IPS-15b (cell line): ENCODE results near the gene ALDOB.

Experiments used
- H3K27me3 ChIP-seq: one replicate; pipeline ENCODE4 v1.6.1; 2013; ENCODE audit warnings: low read length; ENCODE audit not compliant: control insufficient read depth, insufficient read depth
- H3K36me3 ChIP-seq: one replicate; pipeline ENCODE4 v1.6.1; 2013; ENCODE audit warnings: low read length; ENCODE audit not compliant: control insufficient read depth, insufficient read depth
- H3K4me1 ChIP-seq: one replicate; pipeline ENCODE4 v1.6.1; 2013; ENCODE audit warnings: mild to moderate bottlenecking, low read length; ENCODE audit not compliant: control insufficient read depth, insufficient read depth
- H3K4me3 ChIP-seq: one replicate; pipeline ENCODE4 v1.5.1; 2013; ENCODE audit warnings: low read depth, low read length
- H3K9ac ChIP-seq: one replicate; pipeline ENCODE4 v1.6.1; 2013; ENCODE audit warnings: low read depth, mild to moderate bottlenecking, low read length
- H3K9me3 ChIP-seq: one replicate; pipeline ENCODE4 v1.6.1; 2013; ENCODE audit warnings: mild to moderate bottlenecking, low read length; ENCODE audit not compliant: control insufficient read depth, insufficient read depth

Gene ALDOB

DNA sequence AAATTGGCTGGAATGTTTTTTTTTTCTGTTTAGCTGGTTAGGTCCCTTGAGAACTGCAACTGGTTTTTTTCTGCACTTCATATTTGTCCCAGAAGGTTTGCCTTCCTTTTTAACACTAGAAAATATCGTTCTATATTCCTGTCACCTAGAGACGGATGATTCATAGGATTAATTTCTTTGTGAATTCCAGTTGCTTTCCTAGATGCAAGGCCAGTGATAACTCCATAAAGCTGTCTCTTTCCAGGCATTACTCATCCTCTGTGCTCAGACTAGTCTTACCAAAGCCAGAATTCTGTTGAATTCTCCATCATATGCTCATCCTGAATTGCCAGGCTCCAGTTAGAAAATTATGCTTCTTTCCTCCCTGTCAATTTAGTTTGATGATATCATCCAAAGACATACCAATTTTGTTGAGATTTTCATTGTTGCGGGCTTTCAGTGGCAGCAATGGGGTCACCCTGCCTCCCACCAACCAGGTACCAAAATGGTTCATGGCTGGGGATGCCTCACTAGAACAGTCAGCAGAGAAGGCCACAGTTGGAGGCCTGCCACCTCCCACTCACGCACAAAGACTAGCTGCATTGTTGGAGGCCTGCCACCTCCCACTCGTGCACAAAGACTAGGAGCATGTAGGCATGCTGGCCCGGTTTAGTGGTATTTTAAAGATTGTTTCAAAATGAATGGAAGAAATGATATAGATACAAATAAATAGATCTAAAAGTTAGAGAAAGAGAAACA is 59.3 kb downstream of the ALDOB start:
- no peaks in the 10 kb centered on the region for H3K9me3 ChIP-seq
- no peaks in the 10 kb centered on the region for H3K27me3 ChIP-seq
- no peaks in the 10 kb centered on the region for H3K36me3 ChIP-seq
- no peaks in the 10 kb centered on the region for H3K4me1 ChIP-seq
- no peak overlapping the region for H3K9ac ChIP-seq
- no peak overlapping the region for H3K4me3 ChIP-seq

GRCh38 chr9:101375546-101375945 is 60.0 kb downstream of the ALDOB start:
- no peak overlapping the region for H3K9ac ChIP-seq

DNA sequence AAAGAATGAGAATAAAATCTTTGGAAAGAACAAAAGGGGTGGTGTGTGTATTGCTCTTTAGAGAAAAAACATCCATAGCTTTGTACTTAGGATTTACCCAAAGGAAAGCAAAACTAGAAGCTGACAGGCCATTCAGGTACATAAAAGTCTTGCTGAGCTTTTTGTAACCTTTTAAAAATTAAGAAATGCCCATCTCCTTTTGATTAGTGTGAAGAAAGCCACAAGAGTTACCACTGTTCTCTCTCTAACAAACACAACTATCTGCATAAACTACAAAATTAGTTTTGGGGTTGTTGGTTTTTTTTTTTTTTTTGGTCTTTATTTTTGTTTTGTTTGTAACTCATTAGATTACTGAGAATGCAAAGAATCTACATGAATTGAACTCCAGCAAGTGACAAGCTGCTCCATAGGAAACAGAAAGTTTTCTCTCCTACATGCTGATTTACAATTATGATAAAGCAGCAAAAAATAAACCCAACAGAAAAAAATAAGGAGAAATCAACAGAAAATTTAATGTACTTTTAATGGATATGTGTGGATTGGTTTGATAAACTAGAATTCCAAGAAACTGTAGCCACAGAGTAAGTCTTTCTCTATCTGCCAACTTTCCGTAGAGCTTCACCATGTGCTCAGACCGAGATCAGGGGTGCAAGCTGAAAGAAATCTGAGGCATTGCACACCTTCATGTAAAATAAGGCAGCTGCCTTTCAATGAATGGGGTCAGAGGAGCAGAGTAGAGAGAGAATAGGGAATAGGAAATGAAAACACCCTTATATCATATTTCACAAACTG is 63.1 kb downstream of the ALDOB start:
- H3K36me3 ChIP-seq, result no peaks in the 10 kb centered on the region
- H3K9ac ChIP-seq, result no peak overlapping the region
- peaks cover 2% of the 10 kb centered on the region for H3K4me1 ChIP-seq
- no peaks in the 10 kb centered on the region for H3K9me3 ChIP-seq
- no peaks in the 10 kb centered on the region for H3K27me3 ChIP-seq
- no peak overlapping the region for H3K4me3 ChIP-seq

More at GRCh38 chr9:101375546-101375945, 60.0 kb downstream of the ALDOB start:
- H3K9me3 ChIP-seq, result no peaks in the 10 kb centered on the region
- H3K27me3 ChIP-seq, result no peaks in the 10 kb centered on the region
- H3K4me3 ChIP-seq, result no peak overlapping the region
- H3K36me3 ChIP-seq, result no peaks in the 10 kb centered on the region
- no peaks in the 10 kb centered on the region for H3K4me1 ChIP-seq

GRCh38 chr9:101371813-101372212 is 63.8 kb downstream of the ALDOB start:
- H3K4me3 ChIP-seq, result no peak overlapping the region
- peaks cover 2% of the 10 kb centered on the region for H3K4me1 ChIP-seq
- H3K27me3 ChIP-seq, result no peaks in the 10 kb centered on the region
- no peak overlapping the region for H3K9ac ChIP-seq
- no peaks in the 10 kb centered on the region for H3K9me3 ChIP-seq
- H3K36me3 ChIP-seq, result no peaks in the 10 kb centered on the region
